Activated CD4-positive, alpha-beta T cell treated with anti-CD3 and anti-CD28 coated beads, Interleukin-2, amount 50 U/mL, for 24 hours (primary cell): ENCODE measurements around the gene ZNF101.

Source experiments
- DNase-seq, 2 donors: peaks; one replicate each; pipeline ENCODE4 v3.0.0-alpha.2; 2020; ENCODE audit warnings: low read depth in 1 of 2, low spot score in 1 of 2

The ZNF101 gene

DNA sequence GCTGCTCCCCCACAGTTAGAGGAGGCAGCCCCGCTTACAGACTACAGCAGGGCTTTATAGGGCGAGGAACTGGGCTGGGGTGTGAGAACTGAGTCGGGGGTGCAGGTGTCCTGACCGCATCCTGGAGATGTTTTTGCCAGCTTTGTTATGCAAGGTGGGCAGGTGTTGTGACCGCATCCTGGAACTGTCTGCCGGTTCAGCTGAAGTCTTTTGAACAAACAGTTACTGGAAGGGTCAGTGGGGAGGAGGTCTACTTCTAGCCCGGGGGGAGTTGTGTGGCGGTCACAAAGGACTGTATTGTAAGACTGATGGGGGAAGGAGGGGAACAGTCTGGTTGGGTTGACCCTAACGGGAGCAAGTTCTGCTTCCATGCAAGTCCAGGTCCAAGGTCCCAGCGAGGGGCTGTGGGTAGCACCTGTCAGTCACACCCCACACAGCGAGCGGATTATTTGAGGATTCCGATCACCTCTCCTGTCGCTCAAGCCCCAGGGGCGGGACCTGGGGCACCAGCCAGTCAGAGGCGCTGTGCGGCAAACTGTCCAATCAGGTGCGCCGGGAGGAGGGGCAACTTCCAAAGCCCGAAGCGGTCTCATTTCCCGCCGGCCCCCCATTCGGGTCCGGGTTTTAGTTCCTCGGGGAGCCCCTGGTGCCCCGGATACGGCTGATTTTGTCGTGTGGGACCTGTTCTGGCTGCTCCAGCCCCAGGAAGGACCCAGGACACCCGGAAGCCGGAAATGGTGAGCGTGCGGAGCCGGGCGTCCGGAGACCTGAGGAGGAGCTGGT, at the start of gene ZNF101:
TSS of gene ZNF101 (plus strand) at position 610 of the 783 bp plus-strand sequence. CDS start at position 735, 125 bp downstream.
- peak; percentile 84 to 93 for DNase-seq

DNA sequence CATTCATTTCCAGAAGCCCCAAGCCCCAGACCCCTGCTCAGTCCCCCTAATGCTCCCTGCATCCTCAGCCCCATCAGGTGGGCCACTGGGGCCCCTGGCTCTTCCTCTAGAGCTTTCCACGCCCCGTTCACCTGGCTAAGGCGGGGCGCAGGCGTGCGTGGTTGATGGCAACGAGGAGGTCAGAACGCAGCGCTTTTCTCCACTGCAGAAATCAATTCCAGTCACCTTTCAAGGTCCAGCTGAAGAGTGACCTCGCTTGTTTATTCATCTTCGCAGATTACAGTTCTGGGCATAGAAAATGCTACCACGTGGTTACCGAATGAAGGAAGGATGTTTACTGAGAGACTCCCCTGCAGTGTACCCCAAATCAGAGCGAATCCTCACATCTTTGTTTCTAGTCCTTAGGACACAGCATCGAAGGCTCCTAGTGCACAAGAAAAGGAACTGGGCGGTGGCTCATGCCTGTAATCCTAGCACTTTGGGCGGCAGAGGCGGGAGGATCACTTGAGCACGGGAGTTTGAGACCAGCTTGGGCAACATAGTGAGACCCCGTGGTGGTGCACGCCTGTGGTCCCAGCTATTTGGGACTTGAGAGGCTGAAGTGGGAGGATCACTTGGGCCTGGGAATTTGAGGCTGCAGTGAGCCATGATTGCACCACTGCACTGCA, 49.3 kb upstream of the ZNF101 start:
- no peak for DNase-seq

DNA sequence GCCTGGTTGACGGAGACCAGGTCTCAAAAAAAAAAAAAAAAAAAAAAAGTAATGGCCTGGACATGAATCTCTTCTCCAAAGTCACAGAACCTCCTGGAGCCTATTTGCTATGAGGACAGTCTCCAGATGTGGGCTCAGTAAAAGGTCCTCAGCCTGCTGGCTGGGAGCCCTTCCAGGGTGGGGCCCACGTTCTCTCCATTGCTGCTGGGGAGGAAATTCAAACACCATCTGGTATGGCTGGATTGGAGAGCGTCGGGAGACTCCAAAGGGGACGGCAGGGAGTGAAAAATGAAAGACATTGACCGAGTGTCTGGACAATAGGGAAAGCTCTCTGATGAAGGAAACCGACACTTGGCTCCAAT, 48.8 kb upstream of the ZNF101 start:
- DNase-seq, result no peak

DNA sequence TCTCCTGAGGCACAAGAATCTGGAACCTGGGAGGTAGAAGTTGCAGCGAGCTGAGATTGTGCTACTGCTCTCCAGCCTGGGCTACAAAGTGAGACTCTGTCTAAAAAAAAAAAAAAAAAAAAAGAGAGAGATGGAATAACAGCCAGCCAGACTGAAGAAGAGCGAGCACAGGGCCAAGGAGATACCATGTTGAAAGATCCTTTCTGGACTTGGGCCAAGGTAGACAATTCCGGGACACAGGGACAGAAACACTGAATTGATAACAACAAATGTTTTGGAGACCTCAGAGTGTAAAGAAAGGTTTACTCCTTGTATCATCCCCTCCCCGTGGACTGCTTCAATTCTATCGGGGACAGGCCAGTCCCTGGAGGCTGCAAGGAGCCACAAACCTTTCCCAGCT, 45.3 kb upstream of the ZNF101 start:
- DNase-seq, result no peak

DNA sequence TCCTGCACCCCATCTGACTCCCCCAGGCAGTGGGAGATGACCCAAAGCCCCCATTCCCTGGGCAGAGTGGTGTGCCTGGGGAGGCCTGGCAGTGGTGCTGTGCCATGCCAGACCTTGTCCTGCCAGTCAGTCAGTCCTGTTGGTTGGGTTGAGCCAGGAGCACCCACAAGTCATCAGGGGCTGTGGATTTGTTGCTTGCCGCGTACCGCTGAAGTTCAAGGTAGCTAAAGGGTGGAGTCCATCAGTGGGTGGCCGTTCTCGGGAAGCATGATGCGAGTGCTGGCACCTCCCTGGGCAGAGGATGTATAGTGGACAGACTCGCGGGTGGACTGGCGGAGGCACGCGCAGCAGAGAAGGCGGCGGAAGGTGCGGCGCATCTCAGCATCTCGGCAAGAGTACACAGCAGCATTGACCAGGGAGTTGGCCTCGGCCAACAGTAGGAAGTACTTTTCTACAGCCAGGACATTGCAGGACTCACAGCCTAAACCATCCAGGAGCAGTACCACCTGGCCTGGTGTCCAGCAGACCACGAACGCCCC, 44.5 kb upstream of the ZNF101 start:
- DNase-seq, result no peak

DNA sequence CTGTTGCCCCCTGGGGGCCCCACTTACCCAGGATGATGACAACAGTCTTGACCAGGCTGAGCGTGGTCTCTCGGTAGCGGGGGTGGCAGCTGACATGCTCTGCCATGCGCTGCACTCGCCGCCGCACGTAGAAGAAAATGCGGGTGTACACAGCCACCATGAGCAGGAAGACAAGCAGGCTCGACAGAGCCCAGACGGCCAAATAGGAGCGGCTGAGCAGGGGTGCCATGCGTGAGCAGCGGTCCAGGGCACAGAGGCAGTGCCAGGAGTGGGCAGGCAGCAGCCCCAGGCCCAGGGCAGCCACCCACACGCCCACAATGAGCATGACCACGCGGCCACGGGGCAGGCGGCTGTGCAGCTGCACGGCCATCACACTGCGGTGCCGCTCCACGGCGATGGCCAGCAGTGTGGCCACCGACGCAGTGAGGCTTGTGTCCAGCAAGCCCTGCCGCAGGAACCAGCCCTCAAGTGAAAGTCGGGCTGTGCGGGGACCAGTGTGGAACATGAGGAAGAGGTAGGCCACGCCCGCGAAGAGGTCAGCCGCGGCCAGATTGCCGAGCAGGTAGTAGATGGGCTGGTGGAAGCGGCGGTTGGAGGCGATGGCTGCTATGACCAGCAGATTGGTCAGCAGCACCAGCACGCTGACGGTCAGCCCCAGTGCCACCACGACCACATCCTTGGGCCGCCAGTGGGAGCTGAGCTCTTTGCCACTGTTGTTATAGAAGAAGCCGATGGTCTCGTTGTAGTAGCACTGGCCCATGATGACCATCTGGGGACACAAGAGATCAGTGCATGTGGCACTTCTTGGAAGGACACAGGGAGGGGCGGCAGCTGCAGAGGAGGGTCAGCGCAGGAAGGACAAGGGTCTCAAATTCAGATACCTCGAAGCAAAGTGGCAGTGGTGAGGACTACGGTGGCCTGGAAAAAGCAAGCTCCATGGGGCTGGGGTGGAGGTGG, 41.8 kb upstream of the ZNF101 start:
- DNase-seq, result no peak

DNA sequence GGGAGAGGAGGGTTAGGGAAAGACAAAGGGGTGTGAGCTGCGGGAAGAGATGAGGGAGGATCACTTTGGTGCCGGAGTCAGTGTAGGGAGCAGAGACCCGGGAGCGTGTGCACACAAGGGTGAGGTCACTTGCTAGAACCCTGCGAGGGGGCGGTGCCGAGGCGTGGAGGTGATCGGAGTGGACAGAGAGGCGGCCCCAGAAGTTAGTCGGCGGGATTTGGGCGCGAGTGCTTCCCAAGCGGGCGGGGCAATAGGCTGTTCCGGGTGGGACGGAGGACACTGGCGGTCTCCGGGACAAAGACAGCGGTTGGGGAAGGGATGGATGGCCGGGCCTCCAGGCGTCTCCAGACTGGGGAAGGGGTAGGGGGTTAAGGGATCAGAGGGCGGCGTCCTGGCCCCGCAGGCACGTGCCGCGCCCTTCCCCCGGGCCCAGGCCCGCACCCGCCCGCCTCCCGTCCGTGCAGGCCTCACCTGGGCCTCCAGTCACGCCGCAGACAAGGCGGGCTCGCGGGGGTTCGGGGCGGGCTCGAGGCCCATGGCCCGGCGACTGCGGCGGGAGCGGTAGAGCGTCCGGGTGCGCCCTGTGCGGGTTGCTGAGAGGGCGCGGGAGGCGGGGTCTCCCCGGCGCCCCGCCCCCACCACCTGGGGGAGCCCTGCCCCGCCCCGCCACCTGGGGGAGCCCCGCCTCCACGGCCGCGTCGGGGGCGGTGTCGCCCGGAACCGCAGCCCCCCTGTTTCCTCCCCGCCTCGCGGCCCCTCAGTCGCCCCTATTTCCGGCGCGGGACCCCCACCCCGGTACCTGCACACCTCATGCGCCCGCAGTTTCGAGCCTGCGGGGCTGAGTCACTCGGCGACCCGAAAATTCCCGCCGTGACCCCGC, 40.8 kb upstream of the ZNF101 start, which contains the start of gene LPAR2:
TSS of gene LPAR2 (minus strand) at position 600 of the 880 bp plus-strand sequence. CDS start 945 bp downstream, outside the sequence.
- DNase-seq, result peak; percentile 24 to 47

DNA sequence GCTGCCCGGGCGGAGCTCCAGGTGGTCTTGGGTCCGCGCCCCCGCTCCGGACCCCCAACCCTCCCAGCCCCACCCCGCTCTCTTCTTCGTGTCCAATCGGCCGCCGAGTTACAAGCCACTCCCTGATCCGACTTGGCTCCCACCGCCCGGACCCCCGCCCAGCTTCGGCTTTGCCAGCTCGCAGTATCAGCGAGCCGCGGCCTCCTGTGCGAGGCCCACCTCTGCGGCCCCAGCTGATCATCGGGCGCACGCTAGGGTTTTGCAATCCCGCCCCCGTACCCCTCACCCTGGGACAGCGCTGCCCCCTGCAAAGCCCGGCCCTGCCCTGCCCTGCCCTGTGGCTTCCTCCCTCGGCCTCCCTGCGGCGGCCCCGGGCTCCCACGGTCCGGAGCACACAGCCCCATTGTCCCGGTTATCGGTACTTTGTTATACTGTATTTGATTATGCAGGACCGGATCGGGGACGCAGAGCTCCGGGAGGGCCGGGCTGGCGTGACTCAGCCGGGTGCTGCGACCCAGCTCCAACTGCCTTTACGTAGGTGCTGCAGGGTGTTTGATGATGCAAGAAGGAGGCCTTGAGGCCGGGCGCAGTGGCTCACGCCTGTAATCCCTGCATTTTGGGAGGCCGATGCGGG, 40.0 kb upstream of the ZNF101 start:
- peak in 1 of 2 donors; percentile 10 for DNase-seq

DNA sequence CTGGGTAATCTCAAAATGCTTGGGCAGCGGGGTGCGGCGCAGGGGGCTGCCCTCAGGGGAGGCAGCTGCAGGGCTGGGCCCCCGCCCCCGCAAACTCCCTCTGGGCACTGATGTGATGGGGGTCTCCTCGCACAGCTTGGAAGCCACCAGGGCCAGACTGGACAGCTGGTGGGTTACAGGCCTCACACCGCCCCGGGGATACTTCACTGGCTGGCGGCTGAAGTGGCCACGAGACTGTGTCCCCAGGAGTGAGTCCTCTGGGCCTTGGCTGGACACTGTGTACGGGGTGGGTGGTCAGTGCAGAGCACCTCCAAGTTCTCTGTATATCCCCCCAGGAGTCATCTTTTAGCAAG, 38.6 kb upstream of the ZNF101 start:
- DNase-seq, result no peak

DNA sequence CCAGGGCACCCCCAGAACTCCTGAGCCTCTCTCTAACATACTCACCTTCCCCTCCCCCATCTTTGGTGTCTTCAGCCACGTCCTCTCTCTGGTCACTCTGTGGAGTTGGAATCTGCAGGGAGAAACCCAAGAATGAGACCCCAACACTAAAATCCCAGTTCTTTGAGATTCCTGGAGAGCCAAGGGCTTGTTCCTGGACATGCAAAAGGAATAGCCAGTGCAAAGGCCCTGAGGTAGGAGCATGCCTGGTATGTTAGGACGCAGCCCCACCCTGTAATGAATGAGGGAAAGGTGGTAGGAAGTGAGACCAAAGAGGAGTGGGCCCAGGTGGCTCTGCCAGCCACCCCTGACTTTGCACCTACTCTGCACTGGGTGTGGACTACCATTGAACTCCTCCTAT, 38.2 kb upstream of the ZNF101 start:
- DNase-seq, result no peak

DNA sequence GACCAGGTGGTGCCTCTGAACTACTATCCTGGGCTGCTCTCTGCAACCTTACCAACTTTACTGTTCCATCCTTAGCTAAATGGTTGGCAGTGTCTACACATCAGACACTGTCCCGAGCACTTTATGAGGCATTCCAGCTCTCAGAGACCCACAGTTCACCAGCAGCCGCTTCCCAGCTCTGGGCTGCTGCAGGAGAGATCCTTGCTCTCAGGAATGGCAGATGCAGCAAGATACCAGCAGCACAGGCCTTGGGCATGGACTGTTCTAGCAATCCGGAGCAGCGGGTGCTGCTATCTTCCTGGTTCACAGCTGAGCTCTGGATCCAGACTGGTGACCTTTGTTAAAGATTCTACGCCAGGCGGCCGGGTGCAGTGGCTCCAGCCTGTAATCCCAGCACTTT, 37.3 kb upstream of the ZNF101 start:
- DNase-seq, result no peak

DNA sequence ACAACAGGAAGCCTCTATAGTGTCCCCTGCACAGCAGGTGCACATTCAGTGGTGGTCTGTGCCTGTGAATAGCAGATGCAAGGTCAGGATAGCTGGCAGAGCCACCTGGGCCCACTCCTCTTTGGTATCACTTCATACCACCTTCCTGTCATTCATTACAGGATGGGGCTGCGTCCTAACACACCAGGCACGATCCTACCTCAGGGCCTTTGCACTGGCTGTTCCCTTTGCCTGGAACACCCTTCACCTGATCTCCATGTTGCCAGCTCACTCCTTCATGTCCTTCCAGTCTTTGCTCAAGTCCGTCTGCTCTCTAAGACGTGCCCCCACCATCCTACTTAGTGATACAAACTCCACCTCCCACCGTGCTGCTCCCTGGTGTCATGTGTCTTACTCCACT, 36.0 kb upstream of the ZNF101 start:
- DNase-seq, result no peak

DNA sequence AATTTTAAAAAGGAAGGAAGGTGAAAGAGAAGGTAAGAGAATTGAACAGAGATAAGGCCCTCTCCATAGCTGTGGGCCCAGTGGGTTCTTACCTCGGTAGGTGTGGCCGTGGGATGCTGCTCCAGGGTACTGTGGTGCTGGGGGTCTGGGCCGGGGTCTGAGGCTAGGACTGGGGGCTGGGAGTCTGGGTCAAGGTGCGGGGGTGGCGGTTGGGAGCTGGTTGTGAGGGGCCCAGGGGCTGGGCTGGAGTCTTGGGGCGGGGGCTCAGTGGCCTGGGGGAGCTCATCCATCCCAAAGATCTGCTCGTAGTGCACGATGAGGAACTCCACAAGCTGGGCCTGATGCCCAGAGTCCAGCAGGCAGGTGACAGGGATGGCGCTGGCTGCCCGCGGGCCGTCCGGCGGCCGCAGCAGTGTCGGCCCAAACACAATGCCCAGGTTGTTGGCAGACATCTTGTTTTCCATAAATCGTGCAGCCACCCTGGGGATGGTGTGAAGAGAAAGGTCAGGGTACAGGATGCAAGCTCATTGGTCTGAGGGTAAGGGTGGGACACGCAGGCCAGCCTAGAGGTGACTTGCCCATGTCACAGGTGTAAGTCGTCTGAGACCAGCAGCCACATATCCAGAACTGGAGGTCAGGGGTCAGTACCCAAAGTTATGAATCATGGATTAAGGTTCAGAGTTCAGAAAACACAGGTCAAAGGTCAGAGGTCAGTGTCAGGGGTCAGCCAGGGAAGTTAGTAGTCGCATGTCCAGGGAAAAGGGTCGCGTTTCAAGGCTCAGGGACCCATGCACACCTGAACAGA, 34.7 kb upstream of the ZNF101 start:
- no peak for DNase-seq

DNA sequence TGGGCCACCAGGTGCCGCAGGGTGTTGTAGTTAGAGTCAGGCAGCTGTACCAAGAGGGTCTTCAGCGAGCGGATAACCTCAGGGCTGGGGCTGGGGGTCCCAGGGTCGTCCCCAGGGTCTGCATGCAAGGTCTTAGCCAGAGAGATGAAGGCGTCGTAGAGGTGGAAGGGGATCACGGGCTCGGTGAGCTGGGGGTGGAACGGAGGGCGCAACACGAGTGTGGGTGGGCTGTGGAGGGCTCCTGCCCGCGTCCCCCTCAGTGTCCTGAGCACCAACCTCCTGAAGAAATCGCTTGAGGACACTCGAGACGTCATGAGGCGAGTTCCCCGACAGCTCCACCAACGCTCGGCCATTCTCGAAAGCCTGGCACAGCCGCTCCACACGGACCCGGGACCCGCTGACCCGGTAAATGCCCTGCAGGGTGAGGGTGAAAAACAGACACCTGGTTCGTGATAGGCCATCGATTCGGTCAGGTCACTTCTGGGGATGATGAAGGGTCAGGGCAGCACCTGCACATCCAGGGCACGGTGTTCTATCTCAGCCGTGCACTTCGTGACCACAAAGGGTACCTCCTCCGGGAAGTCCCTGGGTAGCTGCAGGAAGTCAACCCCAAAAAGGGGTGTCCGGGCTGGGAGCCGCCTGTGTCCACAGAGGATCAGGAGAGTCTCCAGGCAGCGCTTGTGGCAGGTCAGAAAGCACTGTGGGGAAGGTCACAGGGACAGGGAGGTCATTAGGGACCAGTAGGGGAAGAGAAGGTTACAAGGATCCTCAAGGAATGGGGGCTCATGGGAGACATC, 33.9 kb upstream of the ZNF101 start:
- no peak for DNase-seq

DNA sequence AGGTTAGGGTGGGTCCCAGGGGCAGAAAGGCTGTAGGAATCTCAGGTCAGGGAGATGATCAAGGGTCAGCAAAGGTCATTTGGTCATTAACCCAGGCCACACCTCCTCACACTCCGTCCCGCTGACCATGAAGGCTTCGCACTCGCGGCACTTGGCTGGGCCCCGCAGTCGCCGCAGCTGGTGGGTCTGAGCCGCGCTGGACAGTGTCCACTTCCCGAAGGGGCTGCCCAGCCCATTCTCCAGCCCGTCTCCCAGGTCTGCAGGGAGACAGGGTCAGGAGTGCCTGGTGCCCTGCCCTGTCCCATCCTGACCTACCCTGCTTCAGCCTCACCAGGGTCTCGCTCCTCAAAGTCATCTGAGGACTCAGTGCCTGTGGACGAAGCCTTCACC, 33.3 kb upstream of the ZNF101 start:
- no peak for DNase-seq

DNA sequence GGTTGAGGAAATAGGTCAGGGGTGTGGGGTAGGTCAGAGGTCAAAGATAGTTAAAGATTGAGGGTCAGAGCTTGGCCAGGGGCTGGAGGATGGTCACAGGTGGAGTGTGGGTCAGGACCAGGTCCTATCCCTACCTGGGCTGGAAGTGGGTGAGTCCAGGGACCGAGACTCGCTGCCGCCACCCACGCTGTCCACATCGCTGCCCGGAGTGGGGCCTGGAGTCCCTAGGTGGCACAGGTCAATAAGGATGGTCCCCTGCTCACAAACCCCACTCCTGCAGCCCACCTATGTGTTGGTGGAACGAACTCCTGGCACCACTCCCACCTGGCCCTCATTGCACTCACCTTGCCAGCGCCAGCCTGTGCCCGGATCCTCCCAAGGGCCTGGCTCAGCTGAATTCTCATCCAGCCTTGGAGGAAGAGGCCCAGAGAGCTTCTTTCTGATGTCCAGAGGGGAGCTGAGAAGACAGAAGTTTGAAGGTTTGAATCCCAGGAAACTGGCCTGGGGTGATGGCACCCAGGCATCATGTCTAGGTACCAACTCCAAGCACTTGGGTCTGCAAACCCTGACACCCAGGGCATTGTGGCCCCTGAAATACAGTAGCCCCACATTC, 32.0 kb upstream of the ZNF101 start:
- DNase-seq, result no peak

DNA sequence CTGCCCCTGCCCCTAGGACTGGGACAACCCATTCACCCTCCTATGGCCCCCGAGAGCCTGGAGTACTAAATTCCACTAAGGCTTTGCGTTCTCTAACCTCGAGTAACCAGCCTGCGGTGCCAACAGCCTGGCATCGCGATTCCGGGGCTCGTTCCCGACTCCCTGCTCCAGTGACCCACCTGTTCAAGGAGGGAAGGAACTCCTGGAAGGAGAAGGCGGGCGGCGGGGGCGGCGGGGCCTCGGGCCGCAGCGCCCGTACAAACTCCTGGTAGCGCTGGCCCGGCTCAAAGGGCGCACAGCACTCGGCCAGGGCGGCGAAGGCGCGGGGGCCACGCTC, 31.5 kb upstream of the ZNF101 start:
- DNase-seq, result no peak
